SHP77 treated with DMSO at 0.1 percent for 48 hours (cell line): ENCODE results near the gene ZNF784.
"Not testable (repeated sequence)": the region's sequence is repeated elsewhere in the genome, so short reads cannot be mapped to it uniquely, and the experiment has no call there.

Experiments
- DNase-seq: peaks from one replicate; lab custom pipeline; 2025; lab: John Stamatoyannopoulos, UW

ZNF784 gene

GRCh38 chr19:55583897-55584296 lies 40.5 kb downstream of the ZNF784 start:
- not testable (repeated sequence) for DNase-seq

GRCh38 chr19:55582284-55582683 lies 42.1 kb downstream of the ZNF784 start:
- DNase-seq, result not testable (repeated sequence)

DNA sequence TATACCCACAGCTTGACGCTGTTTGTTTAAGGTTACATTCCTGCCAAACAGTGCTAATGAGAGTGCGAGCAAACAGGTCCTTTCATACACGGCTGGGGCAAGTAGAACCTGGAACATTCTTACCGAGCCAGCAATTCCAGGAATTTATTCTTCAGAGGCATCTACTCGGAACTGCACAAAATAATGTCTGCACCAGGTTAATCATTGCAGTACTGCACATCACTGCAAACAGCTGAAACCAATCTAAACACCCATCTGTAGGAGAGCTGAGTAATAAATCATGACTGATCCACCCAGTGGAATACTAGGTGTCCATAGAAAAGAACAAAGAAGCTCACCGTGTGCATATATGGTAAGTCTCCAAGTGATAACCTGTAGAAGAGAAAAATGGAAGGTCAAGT lies 42.5 kb downstream of the ZNF784 start:
- DNase-seq, result no peak

DNA sequence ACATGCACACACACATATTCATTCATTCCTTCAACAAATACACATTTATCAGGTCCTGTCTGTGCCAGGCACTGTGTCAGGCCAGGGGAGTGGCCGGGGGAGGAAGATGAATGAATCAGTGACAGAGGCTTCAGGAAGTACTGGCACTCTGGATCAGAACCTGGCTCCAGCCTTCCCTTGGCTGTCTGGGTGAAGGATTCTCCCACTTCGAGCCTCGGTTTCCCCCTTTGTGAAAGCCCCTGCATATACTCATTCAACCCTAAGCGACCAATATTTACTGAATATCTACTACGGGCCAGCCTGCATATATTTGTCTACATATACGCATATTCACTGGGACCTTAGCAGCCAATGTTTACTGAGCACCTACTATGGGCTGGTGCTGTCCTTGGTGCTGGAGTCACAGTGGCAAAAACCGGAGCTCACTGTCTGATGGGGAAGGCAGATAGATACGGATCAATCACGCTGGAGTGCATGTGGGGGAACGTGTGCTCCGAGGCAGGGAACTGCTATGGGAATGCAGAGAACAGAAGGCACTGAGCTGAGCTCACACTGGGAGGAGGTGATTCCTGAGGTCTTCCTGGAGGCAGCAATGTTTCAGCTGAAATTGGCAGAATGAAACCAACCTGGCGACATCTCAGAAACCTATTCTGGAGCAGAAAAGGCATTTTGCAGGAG lies 43.1 kb downstream of the ZNF784 start:
- no peak for DNase-seq

DNA sequence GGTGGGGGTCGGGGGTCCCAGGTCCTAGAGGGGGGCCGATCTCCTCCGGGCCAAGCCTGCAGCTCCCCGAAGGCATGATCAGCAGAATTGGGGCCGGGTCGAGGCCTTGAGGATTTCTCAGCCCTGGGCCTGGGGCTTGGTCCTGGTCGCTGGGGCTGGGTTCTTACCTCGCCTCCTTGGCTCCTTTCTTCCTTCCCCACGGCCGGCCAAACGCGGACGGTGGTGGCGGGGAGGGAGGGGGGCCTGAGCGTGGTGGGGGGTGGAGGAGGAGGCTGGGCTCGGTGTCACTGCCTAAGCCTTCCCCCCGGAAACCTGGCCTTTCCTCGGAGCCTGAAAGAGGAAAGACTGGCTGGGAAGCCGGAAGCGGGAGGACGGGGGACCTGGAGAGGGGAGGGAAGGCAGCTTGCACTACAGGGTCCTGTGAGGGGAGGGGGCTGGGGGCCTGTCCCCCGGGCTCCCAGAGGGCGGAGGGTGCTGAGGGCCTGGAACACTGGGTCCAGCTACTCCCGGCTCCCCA lies 43.7 kb downstream of the ZNF784 start, which contains the start of gene ZNF579:
TSS of gene ZNF579 (minus strand) at position 221 of the 517 bp plus-strand sequence. CDS start 1,209 bp downstream, outside the sequence.
- DNase-seq, result peak; percentile 79

DNA sequence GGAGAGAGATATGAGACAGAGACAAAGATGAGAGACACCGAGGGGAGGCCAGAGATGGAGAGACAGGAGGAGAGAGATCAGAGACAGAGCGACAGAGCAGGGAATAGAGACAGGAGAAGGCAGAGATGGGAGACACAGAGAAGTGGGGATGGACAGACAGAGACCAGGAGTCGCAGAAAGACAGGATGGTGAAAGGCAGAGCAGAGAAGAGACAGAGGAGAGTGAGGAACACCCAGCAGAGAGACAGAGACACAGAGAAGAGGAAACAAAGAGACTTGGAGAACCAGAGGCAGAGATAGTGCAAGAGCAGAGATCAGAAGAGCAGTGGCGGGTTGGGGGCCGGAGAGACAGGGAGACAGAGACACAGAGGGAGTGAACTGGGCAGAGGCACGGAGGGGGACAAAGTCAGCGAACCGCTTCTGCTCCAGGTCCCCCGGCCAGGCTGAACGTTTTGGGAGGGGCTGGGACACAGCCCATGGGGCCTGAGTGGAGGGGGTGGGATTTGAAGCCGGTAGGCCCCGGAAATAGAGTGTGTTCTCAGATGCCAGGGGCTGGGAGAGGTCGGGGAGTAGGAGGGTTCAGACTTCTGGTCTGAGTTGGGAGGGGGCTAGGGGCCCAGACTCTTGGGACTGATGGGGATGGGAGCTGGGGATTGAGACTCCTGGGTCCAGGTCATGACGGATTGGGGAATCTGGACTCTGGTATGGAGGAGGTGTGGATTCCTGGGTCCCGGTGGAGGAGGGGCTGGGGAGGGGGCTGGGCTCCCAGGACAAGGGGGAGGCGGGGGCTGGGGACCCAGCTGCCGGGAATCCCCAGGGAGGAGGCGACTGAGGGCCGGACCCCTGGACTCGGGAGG lies 44.4 kb downstream of the ZNF784 start:
- DNase-seq, result no peak

DNA sequence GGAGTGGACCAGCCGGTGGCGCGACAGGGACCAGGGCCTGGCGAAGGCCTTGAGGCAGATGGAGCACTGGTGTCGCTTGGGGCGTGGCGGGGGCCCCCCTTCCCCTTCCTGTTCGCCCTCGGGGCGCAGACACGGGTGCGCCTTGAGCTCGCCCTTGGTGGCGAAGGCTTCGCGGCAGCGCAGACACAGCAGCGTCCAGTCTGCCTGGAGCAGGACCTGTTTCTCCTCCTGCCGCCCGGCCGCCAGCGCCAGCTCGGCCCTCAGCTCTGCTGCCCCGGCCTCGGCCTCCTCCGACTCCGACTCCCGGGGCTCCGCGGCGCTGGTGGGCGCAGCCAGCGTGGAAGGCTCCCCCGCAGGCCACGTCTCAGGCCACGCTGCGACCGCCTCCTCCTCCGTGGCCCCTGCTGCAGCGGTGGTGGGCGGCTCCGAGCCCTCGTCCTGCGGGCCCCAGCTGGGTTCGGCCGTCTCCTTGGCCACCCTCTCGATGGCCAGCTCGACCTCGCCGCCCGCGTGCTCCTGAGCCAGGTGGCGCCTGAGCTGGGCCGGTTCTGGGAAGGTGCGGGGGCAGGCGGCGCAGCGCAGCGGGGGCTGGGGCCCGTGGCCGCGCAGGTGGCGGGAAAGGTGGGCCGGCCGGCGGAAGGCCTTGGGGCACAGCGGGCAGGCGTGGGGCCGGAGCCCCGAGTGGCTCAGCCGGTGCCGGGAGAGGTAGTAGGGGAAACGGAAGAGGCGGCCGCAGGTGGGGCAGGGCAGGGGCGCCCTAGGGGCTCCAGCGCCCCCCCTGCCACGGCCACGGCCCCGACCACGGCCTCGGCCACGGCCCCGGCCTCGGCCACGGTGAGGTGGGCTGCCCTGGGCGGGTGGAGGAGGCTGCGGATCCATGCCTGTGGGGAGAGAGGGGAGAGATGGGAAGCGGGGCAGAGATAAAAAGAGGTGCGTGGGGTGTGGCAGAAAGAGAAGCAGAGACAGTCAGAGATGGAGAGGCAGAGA lies 45.3 kb downstream of the ZNF784 start:
- DNase-seq, result no peak

GRCh38 chr19:55578031-55578760 lies 46.2 kb downstream of the ZNF784 start:
- no peak for DNase-seq

- no peak for DNase-seq
Measured at GRCh38 chr19:55576746-55577145, 47.6 kb downstream of the ZNF784 start.

DNA sequence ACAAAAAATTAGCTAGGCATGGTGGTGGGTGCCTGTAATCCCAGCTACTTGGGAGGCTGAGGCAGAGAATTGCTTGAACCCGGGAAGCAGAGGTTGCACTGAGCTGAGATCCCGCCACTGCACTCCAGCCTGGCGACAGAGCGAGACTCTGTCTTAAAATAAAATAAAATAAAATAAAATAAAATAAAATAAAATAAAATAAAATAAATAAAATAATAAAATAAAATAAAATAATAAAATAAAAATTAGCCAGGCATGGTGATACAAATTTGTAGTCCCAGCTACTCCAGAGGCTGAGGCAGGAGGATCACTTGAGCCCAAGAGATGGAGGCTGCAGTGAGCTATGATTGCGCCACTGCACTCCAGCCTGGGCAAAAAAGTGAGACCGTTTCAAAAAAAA lies 50.4 kb downstream of the ZNF784 start:
- not testable (repeated sequence) for DNase-seq
